OCI-LY1 (cell line): Measurements from ENCODE around the gene SLC18B1.

Experiments
- EZH2 ChIP-seq: fragments of 200-600 bp; sonication (generic), shearing (Covaris generic); IDR thresholded peaks from 2 replicates; pipeline ENCODE4 v1.8.0; 2017; ENCODE audit warnings: borderline replicate concordance, mixed run types, mild to moderate bottlenecking, antibody characterized with exemption, low read length, moderate library complexity, mixed read lengths
- TF ChIP-seq, protein P1 (sequence below): fragments of 200-600 bp; sonication (generic), shearing (Covaris generic); IDR thresholded peaks from 2 replicates; pipeline ENCODE4 v1.5.1; 2017; ENCODE audit warnings: mild to moderate bottlenecking, antibody characterized with exemption, low read length, moderate library complexity, mixed read lengths

DNA sequence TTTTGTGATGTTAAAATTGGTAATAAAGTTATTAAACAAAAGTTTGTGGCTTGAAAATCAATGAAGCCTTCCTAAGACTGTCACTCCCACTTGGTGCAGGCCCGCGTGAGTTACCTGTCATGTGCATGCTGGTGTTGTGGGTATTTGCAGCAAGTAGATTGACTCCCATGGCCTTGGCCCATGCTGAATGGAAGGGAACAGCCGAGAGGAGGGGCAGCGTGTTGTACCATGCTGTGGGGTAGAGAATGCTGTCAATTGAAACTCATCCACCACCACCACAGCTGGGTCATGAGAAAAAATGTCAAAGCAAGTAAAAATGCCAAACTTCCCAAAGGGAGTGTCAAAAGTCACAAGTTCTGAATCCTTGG is 71.8 kb downstream of the SLC18B1 start:
- TF ChIP-seq, protein P1, sequence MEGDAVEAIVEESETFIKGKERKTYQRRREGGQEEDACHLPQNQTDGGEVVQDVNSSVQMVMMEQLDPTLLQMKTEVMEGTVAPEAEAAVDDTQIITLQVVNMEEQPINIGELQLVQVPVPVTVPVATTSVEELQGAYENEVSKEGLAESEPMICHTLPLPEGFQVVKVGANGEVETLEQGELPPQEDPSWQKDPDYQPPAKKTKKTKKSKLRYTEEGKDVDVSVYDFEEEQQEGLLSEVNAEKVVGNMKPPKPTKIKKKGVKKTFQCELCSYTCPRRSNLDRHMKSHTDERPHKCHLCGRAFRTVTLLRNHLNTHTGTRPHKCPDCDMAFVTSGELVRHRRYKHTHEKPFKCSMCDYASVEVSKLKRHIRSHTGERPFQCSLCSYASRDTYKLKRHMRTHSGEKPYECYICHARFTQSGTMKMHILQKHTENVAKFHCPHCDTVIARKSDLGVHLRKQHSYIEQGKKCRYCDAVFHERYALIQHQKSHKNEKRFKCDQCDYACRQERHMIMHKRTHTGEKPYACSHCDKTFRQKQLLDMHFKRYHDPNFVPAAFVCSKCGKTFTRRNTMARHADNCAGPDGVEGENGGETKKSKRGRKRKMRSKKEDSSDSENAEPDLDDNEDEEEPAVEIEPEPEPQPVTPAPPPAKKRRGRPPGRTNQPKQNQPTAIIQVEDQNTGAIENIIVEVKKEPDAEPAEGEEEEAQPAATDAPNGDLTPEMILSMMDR = no peak
- no peak for TF ChIP-seq EZH2
